ENCODE measurements around the gene PRSS56. TPM values are rescaled to one million over a fixed set of nuclear protein-coding genes. Genes with fewer than 3 reads are reported as not detected.

The PRSS56 gene
- total RNA-seq, 2 experiments from 2014 or later, result not detected

DNA sequence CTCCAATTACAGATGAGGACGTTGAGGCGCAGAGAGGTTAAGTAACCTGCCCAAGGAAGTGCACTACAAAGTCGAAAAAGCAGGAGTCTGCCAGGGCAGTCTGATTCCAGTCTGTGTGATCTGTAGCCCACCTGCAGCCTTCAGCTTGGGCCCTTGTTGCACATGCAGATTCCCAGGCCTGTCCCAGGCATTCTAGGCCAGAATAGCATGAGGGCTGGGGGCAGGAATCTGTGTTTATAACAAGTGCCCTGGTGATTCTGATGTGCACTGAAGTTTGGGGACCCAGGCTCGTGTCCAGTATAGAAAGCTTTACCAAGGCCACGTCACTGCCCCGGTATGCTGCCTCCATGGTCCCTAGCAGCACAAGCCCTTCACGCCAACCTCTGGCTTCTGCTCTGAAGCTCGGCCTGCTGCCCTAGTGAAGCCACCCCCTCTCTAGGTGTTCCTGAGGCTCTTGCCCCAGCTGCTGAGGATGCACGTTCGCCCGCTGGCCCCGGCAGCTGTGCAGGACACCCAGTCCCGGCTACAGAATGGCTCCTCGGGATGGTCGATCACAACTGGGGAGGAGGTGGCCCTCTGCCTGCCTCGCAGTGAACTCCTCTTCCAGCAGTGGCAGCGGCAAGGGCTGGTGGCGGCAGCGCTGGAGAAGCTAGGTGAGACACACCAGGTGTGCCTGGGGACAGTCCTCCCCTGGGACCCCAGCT, 23.9 kb downstream of the PRSS56 start:
- Mint-ChIP-seq H3K9me3 (peaks cover 6% of the 10 kb centered on the region), H3K4me3 (no peak overlapping the region), H3K27me3 (no peaks in the 10 kb centered on the region), H3K4me1 (ENCODE audit: low read depth) (peaks cover 25% of the 10 kb centered on the region), H3K27ac (no peak overlapping the region), H3K36me3 (peaks cover 27% of the 10 kb centered on the region)
- CTCF ChIA-PET, result no interaction called here
- POLR2A ChIA-PET, result no interaction called here
- peak; percentile 8 for DNase-seq
- intact Hi-C loops (cut with micrococcal nuclease), result no loop called here

DNA sequence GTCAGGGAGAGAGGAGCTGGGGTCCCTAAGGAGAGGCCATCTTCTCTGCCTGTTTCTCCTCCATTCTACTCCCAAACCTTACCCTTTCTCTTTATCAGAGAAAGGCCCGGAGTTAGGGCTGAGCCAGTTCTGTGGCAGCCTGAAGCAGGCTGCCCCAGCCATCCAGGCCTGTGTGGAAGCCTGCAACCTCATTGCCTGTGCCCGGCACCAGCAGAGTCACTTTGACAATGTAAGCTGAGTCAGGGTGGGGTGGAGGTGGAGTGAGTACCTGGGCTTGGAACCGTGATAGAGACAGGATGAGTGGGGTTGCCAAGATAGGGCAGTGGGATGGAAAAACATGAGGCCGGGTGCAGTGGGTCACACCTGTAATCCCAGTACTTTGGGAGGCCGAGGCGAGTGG, 24.5 kb downstream of the PRSS56 start:
- H3K27ac Mint-ChIP-seq, result no peak overlapping the region
- peaks cover 29% of the 10 kb centered on the region for H3K4me1 Mint-ChIP-seq (ENCODE audit: low read depth)
- H3K9me3 Mint-ChIP-seq, result peaks cover 6% of the 10 kb centered on the region
- intact Hi-C loops (cut with micrococcal nuclease), result no loop called here
- no peak for DNase-seq
- CTCF ChIA-PET, result no interaction called here
- no peak overlapping the region for H3K4me3 Mint-ChIP-seq
- H3K36me3 Mint-ChIP-seq, result peaks cover 30% of the 10 kb centered on the region
- POLR2A ChIA-PET, result no interaction called here
- H3K27me3 Mint-ChIP-seq, result no peaks in the 10 kb centered on the region

DNA sequence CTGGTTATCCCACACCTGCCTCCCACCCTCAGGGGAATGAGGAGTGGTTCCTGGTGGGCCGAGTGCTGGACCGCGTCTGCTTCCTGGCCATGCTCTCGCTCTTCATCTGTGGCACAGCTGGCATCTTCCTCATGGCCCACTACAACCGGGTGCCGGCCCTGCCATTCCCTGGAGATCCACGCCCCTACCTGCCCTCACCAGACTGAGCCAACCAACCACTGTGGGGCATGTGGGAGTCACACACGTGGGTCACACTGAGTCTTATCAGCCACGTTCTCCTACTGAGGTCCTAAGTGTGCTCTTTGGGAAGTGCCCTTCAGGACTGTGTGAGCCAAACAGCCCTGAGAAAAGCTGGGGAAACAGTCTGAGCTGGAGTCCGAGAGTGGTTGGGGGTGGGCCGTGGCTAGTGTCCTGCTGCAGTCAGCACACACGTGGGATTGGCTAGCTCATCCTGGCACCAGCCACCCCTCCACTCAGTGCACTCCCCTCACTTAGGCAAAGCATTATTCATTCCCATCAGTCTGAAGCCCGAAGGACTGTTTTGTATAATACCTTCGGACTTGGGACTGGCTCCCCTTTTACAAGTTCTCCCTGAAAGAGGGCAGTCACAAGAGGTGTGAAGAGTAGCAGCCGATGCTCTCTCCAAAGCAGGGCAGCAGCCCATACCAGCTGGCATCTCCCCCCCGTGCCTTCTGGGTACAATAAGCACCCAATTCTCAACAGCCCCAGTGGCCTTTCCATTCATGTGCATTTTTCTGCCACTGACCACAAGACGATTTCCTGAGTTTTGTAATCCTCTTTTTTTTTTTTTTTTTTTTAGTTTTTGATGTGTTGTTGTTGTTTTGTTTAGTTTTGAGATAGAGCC, 25.6 kb downstream of the PRSS56 start:
- CTCF ChIA-PET, result no interaction called here
- POLR2A ChIA-PET, result interaction anchor here (0.7 kb wide), 1 partner anchor 169 kb away, joined by 5 read pairs; no protein-coding TSS in a partner anchor
- no peaks in the 10 kb centered on the region for H3K27me3 Mint-ChIP-seq
- intact Hi-C loops (cut with micrococcal nuclease), result no loop called here
- H3K4me3 Mint-ChIP-seq, result no peak overlapping the region
- H3K4me1 Mint-ChIP-seq (ENCODE audit: low read depth), result peaks cover 31% of the 10 kb centered on the region
- peak; percentile 4 for DNase-seq
- H3K27ac Mint-ChIP-seq, result no peak overlapping the region
- peaks cover 6% of the 10 kb centered on the region for H3K9me3 Mint-ChIP-seq
- peaks cover 32% of the 10 kb centered on the region for H3K36me3 Mint-ChIP-seq

DNA sequence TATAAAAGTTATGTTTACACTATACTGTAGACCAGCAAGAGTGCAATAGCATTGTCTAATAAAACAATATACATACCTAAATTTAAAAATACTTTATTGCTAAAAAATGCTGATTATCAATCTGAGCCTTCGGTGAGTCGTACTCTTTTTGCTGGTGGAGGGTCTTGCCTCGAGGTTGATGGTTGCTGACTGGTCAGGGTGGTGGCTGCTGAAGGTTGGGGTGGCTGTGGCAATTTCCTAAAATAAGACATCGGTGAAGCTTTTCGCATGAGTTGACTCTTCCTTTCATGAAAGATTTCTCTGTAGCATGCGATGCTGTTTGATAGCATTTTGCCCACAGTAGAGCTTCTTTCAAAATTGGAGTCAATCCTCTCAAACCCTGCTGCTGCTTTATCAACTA, 27.8 kb downstream of the PRSS56 start:
- DNase-seq, result no peak
- POLR2A ChIA-PET, result no interaction called here
- CTCF ChIA-PET, result interaction anchor here (0.6 kb wide), 1 partner anchor 60 kb away, joined by 3 read pairs; no protein-coding TSS in a partner anchor
- Mint-ChIP-seq H3K4me3 (no peak overlapping the region), H3K9me3 (peaks cover 6% of the 10 kb centered on the region), H3K27ac (no peak overlapping the region), H3K4me1 (ENCODE audit: low read depth) (peaks cover 46% of the 10 kb centered on the region), H3K36me3 (peaks cover 40% of the 10 kb centered on the region), H3K27me3 (no peaks in the 10 kb centered on the region)
- intact Hi-C loops (cut with micrococcal nuclease), result no loop called here

DNA sequence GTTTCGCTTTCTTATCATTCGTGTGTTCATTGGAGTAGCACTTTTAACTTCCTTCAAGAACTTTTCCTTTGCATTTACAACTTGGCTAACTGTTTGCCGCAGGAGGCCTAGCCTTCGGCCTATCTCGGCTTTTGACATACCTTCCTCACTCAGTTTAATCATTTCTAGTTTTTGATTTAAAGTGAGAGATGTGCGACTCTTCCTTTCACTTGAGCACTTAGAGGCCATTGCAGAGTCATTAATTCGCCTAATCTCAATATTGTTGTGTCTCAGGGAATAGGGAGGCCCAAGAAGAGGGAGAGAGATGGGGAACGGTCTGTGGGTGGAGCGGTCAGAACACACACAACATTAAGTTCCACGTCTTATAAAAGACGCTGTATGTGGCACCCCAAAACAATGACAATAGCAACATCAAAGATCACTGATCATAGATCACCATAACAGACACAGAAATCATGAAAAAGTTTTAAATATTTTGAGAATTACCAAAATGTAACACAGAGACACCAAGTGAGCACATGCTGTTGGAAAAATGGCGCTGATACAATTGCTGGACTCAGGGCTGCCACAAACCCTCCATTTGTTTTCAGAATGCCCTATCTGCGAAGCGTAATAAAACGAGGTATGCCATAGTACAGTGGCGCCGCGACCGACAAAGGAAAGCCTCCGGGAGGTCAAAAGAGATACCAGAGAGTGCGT, 29.6 kb downstream of the PRSS56 start:
- Mint-ChIP-seq H3K36me3 (peaks cover 42% of the 10 kb centered on the region), H3K4me3 (peak overlapping the region; percentile 97), H3K27me3 (no peaks in the 10 kb centered on the region), H3K9me3 (peaks cover 6% of the 10 kb centered on the region), H3K27ac (peak overlapping the region; percentile 97), H3K4me1 (ENCODE audit: low read depth) (peaks cover 63% of the 10 kb centered on the region)
- DNase-seq, result no peak
- CTCF ChIA-PET, result interaction anchor here (0.6 kb wide), 1 partner anchor 15 kb away, joined by 3 read pairs; no protein-coding TSS in a partner anchor
- POLR2A ChIA-PET, result interaction anchor here (1.0 kb wide), 1 partner anchor 148 kb away, joined by 4 read pairs; no protein-coding TSS in a partner anchor
- intact Hi-C loops (cut with micrococcal nuclease), result loop anchor here (1.0 to 10.0 kb wide), 3 partner anchors 147 to 765 kb away; partner anchors contain the start of genes COPS7B, GIGYF2 and PDE6D

DNA sequence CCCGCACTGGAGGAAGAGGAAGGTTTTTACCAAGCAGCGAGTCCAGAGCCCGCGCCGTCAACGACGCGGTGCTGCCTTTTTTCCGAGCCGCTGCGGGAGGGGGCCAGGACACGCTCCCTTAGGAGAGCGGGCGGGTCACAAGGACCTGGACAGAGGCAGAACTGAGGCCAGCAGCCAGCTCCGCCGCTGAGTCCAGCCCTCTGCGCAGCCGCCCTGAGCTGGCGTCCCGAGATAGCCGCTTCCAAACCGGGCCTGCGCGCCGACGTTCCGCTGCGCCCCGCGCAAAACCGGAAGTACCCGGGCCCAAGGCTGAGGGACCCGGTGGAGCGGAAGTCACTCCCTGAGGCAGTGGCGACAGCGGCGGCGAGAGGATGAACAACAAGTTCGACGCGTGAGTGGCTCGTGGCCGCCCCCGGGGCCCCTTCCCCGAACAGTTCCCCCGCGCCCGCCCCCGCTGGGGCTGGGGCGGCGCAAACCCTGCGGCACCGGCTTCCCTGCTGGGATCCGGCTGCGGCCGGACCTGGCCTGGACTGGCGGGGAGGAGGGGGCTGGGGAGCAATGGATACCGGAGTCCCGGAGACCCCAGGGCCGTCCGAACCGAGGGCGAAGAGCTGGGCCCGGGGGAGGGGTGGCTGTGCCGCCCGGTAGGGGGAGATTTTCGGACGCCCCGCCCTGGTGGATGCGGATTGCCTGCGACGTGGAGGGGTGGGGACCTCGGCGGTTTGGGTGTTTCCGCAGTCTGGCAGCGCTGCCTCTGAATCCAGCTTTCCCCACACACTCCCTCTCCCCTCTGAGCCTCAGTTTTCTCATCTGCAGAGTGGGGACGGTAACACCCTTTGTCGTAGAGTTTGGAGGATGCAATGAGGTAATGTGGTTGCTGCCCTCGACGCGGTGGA, 30.4 kb downstream of the PRSS56 start, which contains the start of the genes EIF4E2 and TIGD1:
Gene EIF4E2 (plus strand): TSS at position 336 of the 896 bp plus-strand sequence. CDS start 36 bp downstream, at position 372.
Gene TIGD1 (minus strand): TSS at position 204 of the 896 bp plus-strand sequence. CDS start 675 bp downstream, outside the sequence.
- Mint-ChIP-seq H3K36me3 (peaks cover 40% of the 10 kb centered on the region), H3K9me3 (peaks cover 6% of the 10 kb centered on the region), H3K4me3 (peak within 1 kb of the TSS; percentile 97), H3K27ac (peak within 1 kb of the TSS; percentile 97), H3K4me1 (ENCODE audit: low read depth) (peaks cover 65% of the 10 kb centered on the region), H3K27me3 (no peaks in the 10 kb centered on the region)
- intact Hi-C loops (cut with micrococcal nuclease), result loop anchor here (1.0 to 10.0 kb wide), 3 partner anchors 147 to 766 kb away; partner anchors contain the start of genes COPS7B, GIGYF2 and PDE6D
- ChIA-PET CTCF (interaction anchor here (0.6 to 1.1 kb wide), 2 partner anchors 15 to 55 kb away, joined by 3 read pairs; no protein-coding TSS in a partner anchor), POLR2A (interaction anchor here (0.7 to 1.0 kb wide), 3 partner anchors 11 to 509 kb away, joined by 3 to 4 read pairs (median 3); partner anchors contain the start of genes CHRNG and INPP5D)
- peak; percentile 95 for DNase-seq

DNA sequence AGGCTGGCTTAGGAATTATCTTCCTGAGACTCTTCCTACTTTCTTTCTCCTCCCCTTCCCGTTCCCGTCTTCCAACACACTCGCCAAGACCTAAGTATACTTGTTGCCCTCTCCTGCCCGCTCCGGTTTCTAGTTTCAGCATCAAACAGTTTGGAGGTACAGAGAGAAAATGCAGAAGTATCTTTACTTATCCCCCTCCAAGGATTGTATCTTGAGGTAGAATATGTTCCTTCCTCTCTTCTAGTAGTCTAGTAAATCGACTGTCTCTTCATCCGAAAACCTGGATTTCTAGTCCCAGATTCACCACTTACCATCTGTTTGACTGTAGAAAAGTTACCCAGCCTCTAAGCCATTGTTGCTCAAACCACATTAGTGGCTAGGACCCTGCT, 31.1 kb downstream of the PRSS56 start:
- ChIA-PET CTCF (interaction anchor here (1.1 kb wide), 1 partner anchor 54 kb away, joined by 3 read pairs; no protein-coding TSS in a partner anchor), POLR2A (interaction anchor here (0.7 to 0.8 kb wide), 2 partner anchors 11 to 508 kb away, joined by 3 read pairs; partner anchors contain the start of genes CHRNG and INPP5D)
- intact Hi-C loops (cut with micrococcal nuclease), result loop anchor here (5.0 to 10.0 kb wide), 2 partner anchors 696 to 766 kb away; partner anchors contain the start of genes COPS7B and PDE6D
- no peak for DNase-seq
- Mint-ChIP-seq H3K27me3 (no peaks in the 10 kb centered on the region), H3K27ac (peak overlapping the region; percentile 97), H3K4me1 (ENCODE audit: low read depth) (peaks cover 69% of the 10 kb centered on the region), H3K9me3 (peaks cover 6% of the 10 kb centered on the region), H3K4me3 (peak overlapping the region; percentile 97), H3K36me3 (peaks cover 43% of the 10 kb centered on the region)

DNA sequence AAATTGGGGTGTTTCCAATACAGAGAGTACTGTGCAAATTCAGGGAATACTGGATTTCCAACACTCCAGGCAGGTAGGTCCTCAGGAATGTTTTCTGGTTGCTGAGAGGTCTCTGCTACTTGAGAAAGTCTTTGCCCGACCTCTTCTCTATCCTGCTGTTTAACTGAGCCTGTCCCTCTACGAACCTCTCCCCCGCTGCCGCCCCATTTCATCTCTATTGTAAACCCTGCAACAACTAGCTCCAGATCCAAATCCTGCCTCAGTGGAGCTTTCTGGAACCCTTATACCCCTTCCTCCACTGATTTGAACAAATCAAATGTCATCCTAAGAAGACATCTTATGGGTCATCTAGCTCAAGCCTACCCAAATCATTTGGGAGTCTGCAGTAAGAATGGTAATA, 31.6 kb downstream of the PRSS56 start:
- ChIA-PET POLR2A (no interaction called here), CTCF (no interaction called here)
- H3K4me3 Mint-ChIP-seq, result peak overlapping the region; percentile 97
- peaks cover 43% of the 10 kb centered on the region for H3K36me3 Mint-ChIP-seq
- peaks cover 6% of the 10 kb centered on the region for H3K9me3 Mint-ChIP-seq
- intact Hi-C loops (cut with micrococcal nuclease), result loop anchor here (5.0 to 10.0 kb wide), 2 partner anchors 696 to 767 kb away; partner anchors contain the start of genes COPS7B and PDE6D
- no peaks in the 10 kb centered on the region for H3K27me3 Mint-ChIP-seq
- H3K27ac Mint-ChIP-seq, result peak overlapping the region; percentile 97
- no peak for DNase-seq
- peaks cover 70% of the 10 kb centered on the region for H3K4me1 Mint-ChIP-seq (ENCODE audit: low read depth)

DNA sequence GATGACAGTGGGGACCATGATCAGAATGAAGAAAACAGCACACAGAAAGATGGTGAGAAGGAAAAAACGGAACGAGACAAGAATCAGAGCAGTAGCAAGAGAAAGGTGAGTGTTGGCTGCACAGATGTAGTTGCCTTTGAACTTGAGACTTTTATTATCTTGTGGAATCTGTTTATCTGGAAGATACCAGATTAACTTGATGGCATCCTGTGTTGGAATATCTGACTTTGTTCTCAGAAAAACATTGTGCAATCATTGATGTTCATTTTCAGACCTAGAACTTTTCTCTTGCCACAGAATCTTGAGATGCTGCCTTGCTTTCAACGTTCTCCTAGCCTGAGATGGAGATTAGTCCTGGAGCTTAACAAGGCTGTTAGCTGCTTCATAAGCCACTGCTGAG, 36.2 kb downstream of the PRSS56 start:
- DNase-seq, result no peak
- ChIA-PET CTCF (no interaction called here), POLR2A (no interaction called here)
- peaks cover 41% of the 10 kb centered on the region for H3K4me1 Mint-ChIP-seq (ENCODE audit: low read depth)
- no peak overlapping the region for H3K4me3 Mint-ChIP-seq
- no peaks in the 10 kb centered on the region for H3K27me3 Mint-ChIP-seq
- H3K27ac Mint-ChIP-seq, result no peak overlapping the region
- peaks cover 29% of the 10 kb centered on the region for H3K36me3 Mint-ChIP-seq
- H3K9me3 Mint-ChIP-seq, result no peaks in the 10 kb centered on the region
- intact Hi-C loops (cut with micrococcal nuclease), result loop anchor here (10.0 kb wide), 1 partner anchor 772 kb away; the partner anchor contains the start of genes COPS7B and PDE6D

DNA sequence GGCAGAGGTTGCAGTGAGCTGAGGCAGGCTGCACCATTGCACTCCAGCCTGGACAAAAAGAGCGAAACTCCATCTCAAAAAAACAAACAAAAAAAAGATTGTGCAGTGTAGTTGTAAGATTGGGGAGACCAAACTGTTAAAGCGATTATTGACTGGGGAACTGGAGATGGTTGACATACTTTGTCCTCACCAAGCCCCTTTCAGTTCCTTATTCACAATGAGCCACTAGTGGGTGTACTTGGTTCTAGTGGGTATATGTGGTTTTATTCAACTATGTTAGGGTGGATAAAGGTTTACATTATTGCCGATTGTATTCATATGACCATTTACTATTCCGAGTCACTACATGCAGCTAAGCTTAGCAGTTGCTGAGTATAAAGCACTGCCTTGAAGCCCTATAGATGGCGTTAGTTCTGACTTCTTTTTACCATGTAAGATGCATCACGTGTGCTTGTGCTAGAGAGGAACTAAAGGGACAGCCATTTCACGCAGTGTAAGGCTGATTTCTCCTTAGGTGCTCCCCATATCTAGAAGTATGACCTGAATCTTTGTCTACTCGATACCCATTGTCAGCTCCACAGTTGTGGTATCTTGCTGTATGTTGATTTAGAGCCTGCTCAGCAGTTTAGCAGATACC, 42.4 kb downstream of the PRSS56 start:
- ChIA-PET CTCF (no interaction called here), POLR2A (interaction anchor here (1.1 kb wide), 1 partner anchor 14 kb away, joined by 4 read pairs; no protein-coding TSS in a partner anchor)
- no peak for DNase-seq
- Mint-ChIP-seq H3K27ac (no peak overlapping the region), H3K4me3 (no peak overlapping the region), H3K4me1 (ENCODE audit: low read depth) (no peaks in the 10 kb centered on the region), H3K36me3 (peaks cover 42% of the 10 kb centered on the region), H3K27me3 (no peaks in the 10 kb centered on the region), H3K9me3 (no peaks in the 10 kb centered on the region)
- intact Hi-C loops (cut with micrococcal nuclease), result no loop called here
